OCI-LY1 (cell line): ENCODE results near the gene FHIT.

ENCODE experiments used
- H2AFZ ChIP-seq: fragments of 200-600 bp; sonication (generic), shearing (Covaris generic); 2 replicates; pipeline ENCODE4 v1.6.0; 2014; ENCODE audit warnings: antibody characterized with exemption, mild to moderate bottlenecking, low read length
- H3F3A ChIP-seq: fragments of 200-600 bp; sonication (generic), shearing (Covaris generic); 2 replicates; pipeline ENCODE4 v1.6.0; 2014; ENCODE audit warnings: mild to moderate bottlenecking, antibody characterized with exemption, low read length, moderate library complexity; ENCODE audit not compliant: insufficient read depth
- H3K27ac ChIP-seq: fragments of 200-600 bp; sonication (generic); 2 replicates; pipeline ENCODE4 v1.5.1; 2014; ENCODE audit warnings: low read length, mixed run types, mild to moderate bottlenecking, low read depth; ENCODE audit not compliant: poor library complexity, severe bottlenecking
- H3K27me3 ChIP-seq: fragments of 200-600 bp; sonication (generic); 2 replicates; pipeline ENCODE4 v1.6.0; 2014; ENCODE audit warnings: antibody characterized with exemption, mild to moderate bottlenecking, low read length, moderate library complexity; ENCODE audit not compliant: insufficient read depth
- H3K36me3 ChIP-seq: fragments of 200-600 bp; sonication (generic); 2 replicates; pipeline ENCODE4 v1.6.1; 2014; ENCODE audit warnings: mild to moderate bottlenecking, antibody characterized with exemption, low read length, moderate library complexity, mixed read lengths; ENCODE audit not compliant: insufficient read depth
- H3K4me1 ChIP-seq: fragments of 200-600 bp; sonication (generic); 2 replicates; pipeline ENCODE4 v1.5.1; 2014; ENCODE audit warnings: mild to moderate bottlenecking, low read length, moderate library complexity; ENCODE audit not compliant: insufficient read depth, severe bottlenecking
- H3K4me2 ChIP-seq: fragments of 200-600 bp; sonication (generic), shearing (Covaris generic); 2 replicates; pipeline ENCODE4 v1.6.1; 2014; ENCODE audit warnings: low read length
- H3K4me3 ChIP-seq: fragments of 200-600 bp; sonication (generic); 2 replicates; pipeline ENCODE4 v1.5.1; 2014; ENCODE audit warnings: low read length, low read depth, mild to moderate bottlenecking, mixed read lengths; ENCODE audit not compliant: poor library complexity, severe bottlenecking
- H3K79me2 ChIP-seq: fragments of 200-600 bp; shearing (Covaris generic); 2 replicates; pipeline ENCODE4 v1.6.1; 2016; ENCODE audit warnings: mixed run types, low read length, mixed read lengths; ENCODE audit not compliant: insufficient read depth
- H3K9ac ChIP-seq: fragments of 200-600 bp; sonication (generic), shearing (Covaris generic); 2 replicates; pipeline ENCODE4 v1.6.1; 2014; ENCODE audit warnings: mild to moderate bottlenecking, low read length, mixed read lengths
- H3K9me2 ChIP-seq: fragments of 200-600 bp; sonication (generic), shearing (Covaris generic); 2 replicates; pipeline ENCODE4 v1.6.1; 2014; ENCODE audit warnings: low read depth, mild to moderate bottlenecking, low read length, mixed read lengths
- H3K9me3 ChIP-seq: fragments of 200-600 bp; shearing (Covaris generic); 2 replicates; pipeline ENCODE4 v1.6.1; 2014; ENCODE audit warnings: low read length, mixed read lengths
- H4K20me1 ChIP-seq: fragments of 200-600 bp; sonication (generic), shearing (Covaris generic); 2 replicates; pipeline ENCODE4 v1.6.0; 2016; ENCODE audit warnings: mild to moderate bottlenecking, low read length; ENCODE audit not compliant: insufficient read depth
- CTCF ChIP-seq: fragments of 200-600 bp; sonication (generic), shearing (Covaris generic); IDR thresholded peaks from 2 replicates; pipeline ENCODE4 v1.5.1; 2017; ENCODE audit warnings: mild to moderate bottlenecking, antibody characterized with exemption, low read length, moderate library complexity, mixed read lengths
- EZH2 ChIP-seq: fragments of 200-600 bp; sonication (generic), shearing (Covaris generic); IDR thresholded peaks from 2 replicates; pipeline ENCODE4 v1.8.0; 2017; ENCODE audit warnings: borderline replicate concordance, mixed run types, mild to moderate bottlenecking, antibody characterized with exemption, low read length, moderate library complexity, mixed read lengths

The FHIT gene

GRCh38 chr3:59717679-59718205 lies 1533.5 kb downstream of the FHIT start:
- no peaks in the 10 kb centered on the region for H3K9me3 ChIP-seq
- H3F3A ChIP-seq = no peaks in the 10 kb centered on the region
- no peaks in the 10 kb centered on the region for H3K27me3 ChIP-seq
- H3K9ac ChIP-seq = no peak overlapping the region
- H3K4me2 ChIP-seq = no peak overlapping the region
- no peak overlapping the region for H3K27ac ChIP-seq
- H3K4me3 ChIP-seq = no peak overlapping the region
- no peaks in the 10 kb centered on the region for H3K9me2 ChIP-seq
- no peaks in the 10 kb centered on the region for H3K79me2 ChIP-seq
- H4K20me1 ChIP-seq = no peaks in the 10 kb centered on the region
- no peak for TF ChIP-seq CTCF
- no peak for TF ChIP-seq EZH2
- H2AFZ ChIP-seq = no peak overlapping the region
- no peaks in the 10 kb centered on the region for H3K4me1 ChIP-seq
- H3K36me3 ChIP-seq = no peaks in the 10 kb centered on the region

GRCh38 chr3:59714066-59714465 lies 1537.2 kb downstream of the FHIT start:
- Histone ChIP-seq H3K9me2 (no peaks in the 10 kb centered on the region), H3K4me2 (no peak overlapping the region), H3K4me3 (no peak overlapping the region), H3K9ac (no peak overlapping the region), H3K27me3 (no peaks in the 10 kb centered on the region), H3F3A (no peaks in the 10 kb centered on the region), H3K79me2 (no peaks in the 10 kb centered on the region), H4K20me1 (no peaks in the 10 kb centered on the region), H3K4me1 (no peaks in the 10 kb centered on the region), H3K36me3 (no peaks in the 10 kb centered on the region), H3K9me3 (no peaks in the 10 kb centered on the region), H3K27ac (no peak overlapping the region), H2AFZ (no peak overlapping the region)
- no peak for TF ChIP-seq CTCF
- no peak for TF ChIP-seq EZH2

GRCh38 chr3:59710554-59710953 lies 1540.7 kb downstream of the FHIT start:
- TF ChIP-seq CTCF = no peak
- TF ChIP-seq EZH2 = no peak
- H3K4me1 ChIP-seq = no peaks in the 10 kb centered on the region
- no peak overlapping the region for H3K9ac ChIP-seq
- no peak overlapping the region for H3K4me3 ChIP-seq
- no peaks in the 10 kb centered on the region for H3K9me2 ChIP-seq
- H3K27me3 ChIP-seq = no peaks in the 10 kb centered on the region
- H3K4me2 ChIP-seq = no peak overlapping the region
- no peak overlapping the region for H2AFZ ChIP-seq
- no peaks in the 10 kb centered on the region for H3F3A ChIP-seq
- H4K20me1 ChIP-seq = no peaks in the 10 kb centered on the region
- no peaks in the 10 kb centered on the region for H3K9me3 ChIP-seq
- H3K36me3 ChIP-seq = no peaks in the 10 kb centered on the region
- no peaks in the 10 kb centered on the region for H3K79me2 ChIP-seq
- no peak overlapping the region for H3K27ac ChIP-seq
